Stimulated activated CD8-positive, alpha-beta memory T cell treated with anti-CD3 and anti-CD28 coated beads, Interleukin-2, amount 100 ng/mL, for 48 hours (primary cell): ENCODE measurements around the gene AQP3.
A peak's percentile ranks its signal among the peaks of the same experiment; 100 is the strongest.
"Not testable (repeated sequence)": the region's sequence is repeated elsewhere in the genome, so short reads cannot be mapped to it uniquely, and the experiment has no call there.

ENCODE experiments used
- DNase-seq, 2 donors: peaks; one replicate each; pipeline ENCODE4 v3.0.0-alpha.2; 2020; ENCODE audit warnings: low read depth in 2 of 2

Gene AQP3

DNA sequence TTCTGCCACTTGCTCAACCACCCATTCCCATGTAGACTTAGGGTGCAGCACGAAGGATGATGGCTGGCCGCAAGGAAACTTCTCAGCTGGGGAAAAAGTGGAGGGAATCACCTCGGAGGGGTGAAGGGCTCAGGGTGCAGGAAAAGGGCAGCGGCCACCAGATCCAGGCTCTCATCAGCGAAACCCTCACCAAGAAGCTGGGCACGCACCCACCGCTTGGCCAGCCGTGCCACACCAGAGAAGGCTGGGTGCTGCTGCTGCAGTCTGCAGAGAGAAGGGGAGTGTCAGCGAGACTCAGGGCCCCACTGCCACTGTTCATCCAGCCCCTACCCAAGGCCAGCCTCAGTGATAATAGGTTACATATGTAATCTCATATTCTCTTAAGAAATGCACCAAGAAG is 17.7 kb upstream of the AQP3 start:
- no peak for DNase-seq

DNA sequence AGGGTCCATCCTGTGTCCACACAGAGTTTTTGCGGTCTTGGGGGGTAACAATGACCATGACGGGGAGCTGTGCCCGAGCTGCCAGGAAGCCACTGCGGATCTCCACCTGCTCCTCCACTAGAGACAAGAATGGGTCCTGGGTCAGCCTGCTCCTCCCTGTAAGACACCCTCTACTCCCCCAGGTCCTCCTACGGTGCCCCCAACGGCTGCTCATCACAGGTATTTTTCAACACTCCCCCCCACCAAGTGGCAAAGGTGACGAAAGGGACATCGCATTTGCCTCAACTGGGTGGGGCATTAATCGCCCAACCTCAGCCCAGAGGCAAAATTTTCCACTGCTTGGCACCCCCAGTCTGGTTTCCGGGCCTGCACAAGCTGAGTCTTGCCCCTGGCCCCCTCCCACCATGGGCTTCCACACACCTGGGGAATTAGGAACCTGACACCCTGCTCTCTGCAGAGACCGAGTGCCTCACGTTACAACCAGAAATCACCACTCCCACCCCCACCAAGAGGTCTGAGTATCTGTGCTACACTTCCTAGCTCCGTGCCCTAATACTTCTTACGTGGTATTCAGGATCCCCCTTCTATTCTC is 16.7 kb upstream of the AQP3 start:
- DNase-seq, result no peak

DNA sequence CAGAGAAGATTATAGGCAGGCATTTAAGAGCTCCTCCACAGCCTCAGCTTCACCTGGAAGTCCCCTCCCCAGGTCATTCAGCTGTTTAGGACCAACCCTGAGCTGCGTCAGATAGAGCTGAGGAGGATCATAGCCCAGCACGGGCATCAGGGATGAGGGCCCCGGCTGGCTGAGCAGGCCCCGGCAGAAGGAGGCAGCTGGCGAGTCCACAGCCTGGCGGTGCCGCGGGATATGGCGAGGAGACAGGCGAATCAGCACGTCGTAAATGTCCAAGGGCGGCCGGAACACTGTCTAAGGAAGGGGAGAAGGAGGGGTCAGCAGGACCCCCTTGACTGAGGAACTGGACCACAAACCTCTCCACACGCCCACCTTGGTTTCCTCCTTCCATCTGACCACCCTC is 15.8 kb upstream of the AQP3 start:
- DNase-seq, result no peak

DNA sequence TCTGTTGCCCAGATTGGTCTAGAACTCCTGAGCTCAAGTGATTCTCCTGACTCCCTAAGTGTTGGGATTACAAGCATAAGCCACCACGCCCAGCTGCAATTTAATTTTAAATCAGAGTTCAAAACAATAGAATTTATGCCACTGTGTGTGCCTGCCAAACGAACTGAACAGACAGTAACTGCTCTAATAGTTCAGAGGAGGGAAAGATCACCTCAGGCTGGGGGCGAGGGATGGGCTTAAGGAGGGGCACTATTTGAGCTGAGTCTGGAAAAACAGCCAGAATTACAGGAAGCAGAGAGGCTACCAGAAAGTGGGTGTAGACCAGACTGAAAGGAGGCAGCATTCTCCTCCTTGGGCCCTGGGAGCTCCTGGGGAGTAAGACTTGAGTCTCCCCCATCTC is 14.1 kb upstream of the AQP3 start:
- no peak for DNase-seq

DNA sequence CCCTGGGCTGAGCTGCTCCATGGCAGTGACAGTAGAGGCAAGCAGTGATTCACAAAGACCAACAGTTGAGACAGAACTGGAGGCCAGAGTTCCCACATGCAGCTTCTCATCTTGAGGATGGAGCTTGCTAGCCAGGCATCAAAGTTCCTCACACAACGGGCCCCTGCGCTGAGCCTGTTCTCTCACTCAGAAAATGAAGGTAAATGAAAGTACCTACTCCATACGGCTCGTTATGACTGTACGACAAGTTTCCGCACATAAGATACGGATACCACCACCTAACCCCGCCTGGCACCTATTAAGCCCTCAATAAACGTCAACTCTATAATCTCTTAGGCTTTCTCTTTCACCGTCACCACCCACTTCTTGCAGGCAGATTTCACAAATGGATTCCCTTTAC is 13.5 kb upstream of the AQP3 start:
- no peak for DNase-seq

DNA sequence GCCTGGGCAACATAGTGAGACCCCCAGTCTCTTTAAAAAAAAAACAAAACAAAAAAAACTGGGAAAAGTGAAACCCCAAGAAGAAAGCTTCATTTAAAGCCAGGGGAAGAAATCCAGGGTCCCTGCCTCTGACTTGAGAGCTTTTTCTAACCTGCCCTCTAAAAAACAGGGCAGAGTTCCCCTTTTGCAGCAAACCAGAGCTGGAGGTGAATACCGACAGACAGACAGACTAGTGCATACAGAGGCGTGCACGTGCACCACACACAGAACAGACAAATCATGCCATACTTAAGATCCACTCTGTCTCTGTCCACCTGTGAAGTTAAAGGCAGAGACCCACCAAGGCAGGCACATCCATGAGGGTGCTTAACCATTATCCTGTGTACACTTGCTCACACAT is 11.7 kb upstream of the AQP3 start:
- DNase-seq, result no peak

DNA sequence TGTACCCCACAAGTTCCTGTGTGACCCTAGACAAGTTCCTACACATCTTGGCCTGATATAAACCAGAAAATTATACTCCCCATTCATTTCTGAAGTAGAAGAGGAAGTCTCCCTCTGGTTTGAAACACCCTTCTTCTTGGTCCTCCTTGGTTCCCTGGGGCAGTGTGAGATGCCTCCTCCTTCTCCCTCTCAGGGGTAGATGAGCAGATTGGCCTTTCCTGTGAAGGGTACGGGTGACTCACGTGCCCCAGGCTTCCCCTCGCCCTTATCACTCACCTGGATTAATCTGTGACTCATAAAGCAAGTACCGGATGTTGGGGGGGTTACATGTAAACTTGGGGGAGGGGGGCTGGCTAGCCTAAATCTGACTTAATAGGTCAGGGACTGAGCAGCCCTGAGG is 11.1 kb upstream of the AQP3 start:
- peak in 1 of 2 donors; percentile 43 for DNase-seq

DNA sequence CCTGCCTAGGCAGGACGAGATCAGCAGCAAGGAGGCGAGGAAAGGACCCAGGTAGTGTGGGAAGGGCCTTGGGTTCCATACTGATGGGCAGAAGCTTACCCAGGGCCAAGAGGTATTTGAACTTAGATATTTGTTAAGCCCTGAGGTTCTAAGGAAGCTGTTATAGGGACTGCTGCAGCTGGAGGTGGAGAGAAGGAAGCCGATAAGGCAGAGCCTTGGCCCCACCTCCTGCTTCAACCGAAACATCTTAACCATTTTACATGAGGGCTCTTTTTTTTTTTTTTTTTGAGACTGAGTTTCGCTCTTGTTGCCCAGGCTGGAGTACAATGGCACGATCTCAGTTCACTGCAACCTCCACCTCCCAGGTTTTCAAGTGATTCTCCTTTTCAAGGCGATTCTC is 8.6 kb upstream of the AQP3 start:
- no peak for DNase-seq

DNA sequence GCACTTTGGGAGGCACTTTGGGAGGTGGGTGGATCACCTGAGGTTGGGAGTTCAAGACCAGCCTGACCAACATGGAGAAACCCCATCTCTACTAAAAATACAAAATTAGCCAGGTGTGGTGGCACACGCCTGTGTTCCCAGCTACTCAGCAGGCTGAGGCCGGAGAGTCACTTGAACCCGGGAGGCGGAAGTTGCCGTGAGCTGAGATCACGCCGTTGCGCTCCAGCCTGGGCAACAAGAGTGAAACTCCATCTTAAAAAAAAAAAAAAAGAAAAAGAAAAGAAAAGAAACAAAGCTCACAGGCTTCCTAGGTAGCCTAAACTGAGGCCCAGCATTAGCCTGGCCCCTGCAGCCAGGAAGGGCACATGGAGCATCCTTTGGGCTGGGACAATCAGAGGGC is 8.1 kb upstream of the AQP3 start:
- DNase-seq, result not testable (repeated sequence)

DNA sequence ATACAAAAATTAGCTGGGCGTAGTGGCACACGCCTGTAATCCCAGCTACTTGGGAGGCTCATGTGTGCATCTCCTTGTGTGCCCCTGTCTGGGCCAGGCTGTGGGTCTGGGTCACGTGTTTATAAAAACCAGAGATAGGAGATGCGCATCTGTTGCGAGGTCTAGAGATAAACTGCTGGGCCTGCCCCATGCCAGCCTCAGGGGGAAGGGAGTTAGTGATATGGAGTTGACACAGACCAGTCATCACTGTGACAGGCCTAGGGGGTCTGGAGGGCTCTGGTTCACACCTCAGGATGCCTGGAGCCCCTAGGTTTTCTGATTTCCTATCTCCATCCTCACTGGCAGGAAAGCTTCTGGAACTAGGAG is 7.3 kb upstream of the AQP3 start:
- DNase-seq, result not testable (repeated sequence)

DNA sequence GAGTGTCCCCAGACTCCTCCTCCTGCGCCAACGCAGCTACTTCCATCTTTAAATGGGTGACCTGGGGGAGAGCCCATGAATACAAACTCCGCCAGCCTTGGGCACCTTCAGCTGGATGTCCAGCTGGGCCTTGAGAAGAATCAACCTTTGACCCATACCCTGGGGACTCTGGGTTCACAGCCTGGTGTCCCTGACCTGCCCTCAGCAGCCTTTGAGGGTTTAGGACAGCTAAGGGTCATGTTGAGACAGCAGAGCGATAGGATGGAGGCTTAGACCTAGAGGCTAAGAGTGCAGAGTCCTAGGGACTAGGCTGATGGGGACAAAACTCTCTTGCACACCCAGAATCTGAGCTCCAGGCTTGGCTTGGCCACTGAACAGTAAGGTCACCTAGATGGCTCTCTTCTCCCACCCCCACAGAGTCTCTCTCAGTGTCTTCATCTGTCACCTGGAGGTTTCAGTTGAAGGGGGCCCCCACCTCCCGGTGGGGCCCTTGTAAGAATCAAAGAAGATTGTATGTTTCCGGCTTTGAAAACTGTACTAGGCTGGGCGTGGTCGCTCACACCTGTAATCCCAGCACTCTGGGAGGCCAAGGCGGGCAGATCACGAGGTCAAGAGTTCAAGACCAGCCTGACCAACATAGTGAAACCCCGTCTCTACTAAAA is 6.7 kb upstream of the AQP3 start:
- no peak for DNase-seq

DNA sequence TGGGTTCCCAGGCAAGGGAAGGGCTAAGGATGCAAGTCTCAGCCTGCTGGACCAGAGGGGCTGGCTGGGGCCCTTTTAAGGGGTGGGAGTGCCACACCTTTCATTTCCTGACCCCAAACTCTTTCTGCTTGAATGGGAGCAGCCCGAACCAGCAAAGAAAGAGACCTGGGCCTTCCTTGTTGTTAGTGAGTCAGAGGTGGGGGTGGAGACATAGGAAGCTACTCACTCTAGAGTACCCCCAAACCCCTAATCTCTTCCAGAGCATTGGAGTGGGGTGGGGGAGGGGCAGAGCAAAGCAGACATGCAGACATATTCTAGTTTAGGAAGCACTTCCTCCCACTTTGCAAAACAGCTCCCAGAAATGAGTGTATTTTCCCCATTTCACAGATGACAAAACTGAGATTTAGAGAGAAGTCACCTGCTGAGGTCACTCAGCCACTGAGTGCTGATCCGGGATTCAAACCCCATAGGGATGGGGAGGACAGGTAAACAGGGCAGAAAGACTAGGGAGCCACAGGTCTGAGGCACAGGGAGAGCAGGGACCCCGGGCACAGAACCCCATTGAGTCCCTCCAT is 6.0 kb upstream of the AQP3 start:
- DNase-seq, result no peak

DNA sequence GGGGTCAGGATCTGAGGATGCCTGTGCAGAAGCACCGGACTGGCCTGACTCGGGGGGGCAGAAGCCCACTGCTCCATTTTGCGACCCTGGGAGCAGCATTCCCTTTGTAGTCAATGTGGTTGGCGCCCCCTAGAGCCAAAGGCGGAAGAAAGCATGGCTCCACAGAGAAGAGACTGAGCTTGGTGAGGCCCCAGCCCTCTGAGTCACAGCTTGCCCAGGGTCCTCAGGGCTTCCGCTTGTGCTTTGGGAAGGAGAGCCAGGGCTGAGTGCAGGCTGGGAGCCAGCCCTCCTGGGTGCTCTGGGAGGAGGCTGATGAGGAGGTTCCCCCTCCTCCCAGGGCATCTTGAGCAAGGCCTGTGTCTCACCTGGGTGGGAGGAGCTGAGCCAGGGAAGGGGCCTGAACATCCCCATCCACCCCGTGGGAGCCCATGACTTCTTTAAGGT is 5.5 kb upstream of the AQP3 start:
- peak; percentile 44 to 54 for DNase-seq

DNA sequence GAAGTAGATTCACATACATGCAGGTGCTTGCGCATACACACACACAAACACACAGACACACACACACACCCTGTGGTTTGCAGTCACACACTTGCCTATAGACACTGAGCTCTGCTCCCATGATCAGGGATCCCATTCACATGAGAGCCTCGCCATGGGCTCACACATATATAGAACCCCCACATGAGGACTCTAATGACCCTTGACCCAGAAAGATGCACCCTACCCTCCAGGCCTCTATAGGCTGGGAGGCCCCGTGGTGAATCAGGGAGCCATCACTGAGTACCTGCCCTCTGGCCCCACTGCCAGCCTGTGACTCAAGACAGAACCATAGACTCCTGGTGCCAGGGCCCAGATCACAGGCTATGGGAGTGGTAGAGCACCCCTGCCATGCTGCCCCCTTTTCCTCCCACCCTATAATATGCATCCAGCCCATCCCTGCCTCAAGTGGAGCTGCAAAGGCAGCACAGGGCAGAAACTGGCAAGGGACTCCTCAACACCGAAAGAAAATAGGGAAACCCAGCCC is 3.3 kb upstream of the AQP3 start:
- no peak for DNase-seq

DNA sequence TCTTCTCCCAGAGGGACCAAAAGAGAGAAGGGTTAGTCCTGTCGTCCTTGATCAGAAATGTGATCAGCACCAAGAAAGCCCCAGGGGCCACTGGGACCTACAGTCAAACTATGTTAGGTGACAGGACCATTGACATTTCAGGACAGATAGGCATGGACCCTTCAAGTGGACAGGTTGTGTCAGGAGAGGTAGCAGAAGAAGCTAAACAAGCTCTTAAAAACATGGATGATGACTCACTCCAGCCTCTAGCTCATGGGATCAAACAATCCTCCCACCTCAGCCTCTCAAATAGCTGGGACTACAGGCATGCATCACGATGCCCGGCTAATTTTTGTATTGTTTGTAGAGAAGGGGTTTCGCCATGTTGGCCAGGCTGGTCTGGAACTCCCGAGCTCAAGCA is 2.3 kb upstream of the AQP3 start:
- DNase-seq, result no peak

DNA sequence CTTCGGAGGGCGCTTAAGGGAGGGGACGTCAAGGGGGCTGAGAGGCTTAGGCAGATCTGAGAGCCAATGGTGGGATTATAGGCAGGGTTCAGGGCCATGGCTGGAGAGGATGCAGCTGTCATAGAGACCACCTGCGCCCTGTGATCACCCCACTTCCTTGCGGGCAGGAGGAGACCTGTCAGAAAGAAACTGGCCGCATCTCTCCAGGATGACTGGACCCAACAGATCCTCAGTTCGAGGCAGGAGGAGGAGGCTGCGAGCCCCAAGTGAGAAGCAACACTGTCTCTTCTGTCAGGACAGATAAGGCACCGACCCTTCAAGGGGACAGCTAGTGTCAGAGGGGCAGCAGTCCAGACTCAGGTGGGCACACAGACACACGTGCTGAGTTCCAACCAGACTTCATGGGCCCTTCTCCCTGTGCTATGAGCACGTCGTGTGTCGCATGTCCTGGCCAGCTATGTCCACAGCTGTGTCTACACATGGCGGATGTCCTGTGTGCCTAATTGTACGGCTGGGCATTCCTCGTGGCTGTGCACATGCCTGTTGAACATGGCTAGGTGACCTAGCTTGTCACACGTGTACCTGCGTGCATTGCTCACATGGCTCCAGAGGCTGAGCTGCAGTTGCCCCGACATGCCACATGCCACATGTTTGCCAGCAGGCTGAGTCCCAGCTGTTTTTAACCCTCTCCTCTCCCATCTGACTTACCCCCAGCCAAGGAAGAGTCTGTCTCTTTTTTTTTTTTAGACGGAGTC is 583 bp upstream of the AQP3 start:
- no peak for DNase-seq

DNA sequence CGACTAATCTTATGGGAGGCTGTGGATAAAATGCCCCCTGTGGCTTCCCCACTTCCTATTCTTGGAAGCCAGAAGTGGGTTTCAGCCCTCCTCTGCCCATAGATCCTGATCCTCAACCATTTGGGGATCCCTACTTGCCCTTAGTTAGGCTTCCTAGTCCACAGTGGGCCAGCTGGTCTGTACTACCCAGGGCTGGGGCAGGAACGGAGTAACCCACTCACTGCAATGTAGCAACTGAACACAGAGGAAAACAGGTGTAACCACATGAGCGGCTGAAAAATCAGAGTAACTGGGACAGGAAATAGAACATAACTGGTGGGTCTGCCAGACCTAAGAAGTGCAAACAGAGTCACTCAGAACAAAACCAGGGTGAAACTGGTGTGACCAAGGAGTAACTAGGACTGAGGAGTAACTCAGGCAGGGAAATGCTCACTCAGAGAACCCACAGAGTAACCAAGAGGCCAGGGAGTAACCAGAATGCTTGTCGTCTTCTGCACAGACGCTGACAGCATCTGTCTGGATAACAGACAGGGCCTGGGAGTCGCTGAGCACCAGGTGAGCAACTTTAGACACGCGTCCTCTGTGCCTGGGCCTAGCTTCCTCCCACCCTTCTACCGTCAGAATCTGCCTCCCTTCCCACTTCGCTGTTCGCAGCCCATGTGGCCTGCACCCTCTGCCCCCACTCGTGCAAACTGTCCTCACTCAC is 1.0 kb downstream of the AQP3 start:
- DNase-seq, result peak in 1 of 2 donors; percentile 16

DNA sequence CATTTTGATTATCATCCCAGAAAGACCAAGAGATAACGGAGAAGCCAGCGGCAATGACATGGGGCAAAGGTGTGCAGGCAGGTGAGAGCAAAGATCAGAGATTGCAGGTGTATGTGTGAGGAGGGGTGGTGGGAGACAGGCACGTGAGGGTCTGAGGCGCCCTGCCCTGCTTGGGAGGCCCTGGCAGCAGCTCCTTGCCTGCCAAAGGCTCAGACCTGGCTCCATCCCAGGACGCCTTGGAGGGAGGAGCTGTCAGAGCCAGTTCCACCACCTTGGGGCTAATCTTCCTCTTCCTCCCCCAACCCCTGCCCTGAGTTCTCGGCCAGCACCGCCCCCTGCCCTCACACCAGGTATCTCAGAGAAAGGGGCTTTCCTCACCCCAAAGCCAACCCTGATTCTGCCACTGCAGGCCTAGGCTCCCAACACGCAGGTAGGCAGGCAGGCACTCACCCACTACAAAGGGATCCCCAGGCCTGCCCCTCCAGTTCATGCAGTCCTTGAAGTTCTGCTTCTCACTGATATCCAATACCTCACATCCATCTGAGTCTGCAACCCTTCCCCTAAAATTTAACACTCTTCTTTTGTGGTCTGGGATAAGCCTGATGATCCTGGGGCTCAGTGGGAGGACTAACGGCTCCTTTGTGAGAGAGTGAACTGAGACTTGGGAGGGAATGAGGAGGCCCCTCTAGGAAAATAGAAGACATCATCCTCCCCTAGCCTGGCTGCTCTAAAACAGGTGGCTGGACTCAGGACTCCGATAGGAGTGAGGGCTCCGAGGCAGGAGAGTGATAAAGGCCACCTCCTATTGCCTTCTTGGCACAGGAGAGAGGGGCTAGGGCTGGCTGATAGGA is 1.8 kb downstream of the AQP3 start:
- DNase-seq, result no peak

DNA sequence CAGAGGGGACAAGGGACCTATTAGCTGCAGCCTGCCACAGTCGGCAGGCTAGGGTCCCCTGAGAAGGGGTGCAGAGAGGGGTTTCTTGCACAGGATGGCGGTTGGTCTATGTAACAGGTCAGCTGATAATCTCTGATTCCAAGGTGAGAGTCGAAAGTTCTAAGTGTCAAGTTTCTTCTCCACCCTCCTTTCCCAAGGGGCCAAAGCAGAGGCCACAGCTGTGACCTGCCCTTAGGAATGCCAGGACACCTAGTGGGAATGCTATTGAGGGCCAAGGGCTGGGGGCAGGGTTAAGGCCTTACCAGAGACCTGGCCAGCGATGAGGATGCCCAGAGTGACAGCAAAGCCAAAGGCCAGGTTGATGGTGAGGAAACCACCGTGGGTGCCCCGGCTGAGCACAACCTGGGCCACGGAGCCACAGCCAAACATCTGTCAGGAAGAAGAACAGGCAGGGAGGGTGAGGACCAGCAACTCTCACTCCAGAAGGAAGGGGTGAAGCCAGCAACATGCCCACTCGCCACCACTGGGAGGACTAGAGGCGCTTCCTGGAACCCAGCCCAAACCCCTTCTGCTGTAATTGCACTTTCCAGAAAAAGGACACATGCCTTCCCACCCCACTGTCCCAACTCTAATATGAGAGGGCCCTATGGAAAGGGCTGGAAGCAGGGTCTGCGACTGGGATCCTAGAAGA is 3.8 kb downstream of the AQP3 start:
- no peak for DNase-seq

DNA sequence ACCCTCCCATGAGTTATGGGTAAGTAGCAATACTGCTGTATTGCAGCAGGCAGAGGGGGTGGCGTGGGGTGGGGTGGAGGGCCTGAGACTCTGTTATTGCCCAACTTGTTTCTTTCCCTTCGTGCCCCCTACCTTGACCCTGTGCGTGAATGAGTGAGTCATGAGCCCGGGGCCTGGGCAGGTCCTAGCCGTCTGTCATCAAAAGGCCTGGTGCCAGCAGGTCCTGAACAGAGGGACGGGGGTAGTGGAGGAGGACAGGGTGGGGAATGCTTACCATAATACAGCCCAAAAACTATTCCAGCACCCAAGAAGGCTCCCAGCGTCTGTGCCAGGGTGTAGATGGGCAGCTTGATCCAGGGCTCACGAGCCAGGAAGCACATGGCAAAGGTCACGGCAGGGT is 4.3 kb downstream of the AQP3 start:
- no peak for DNase-seq

DNA sequence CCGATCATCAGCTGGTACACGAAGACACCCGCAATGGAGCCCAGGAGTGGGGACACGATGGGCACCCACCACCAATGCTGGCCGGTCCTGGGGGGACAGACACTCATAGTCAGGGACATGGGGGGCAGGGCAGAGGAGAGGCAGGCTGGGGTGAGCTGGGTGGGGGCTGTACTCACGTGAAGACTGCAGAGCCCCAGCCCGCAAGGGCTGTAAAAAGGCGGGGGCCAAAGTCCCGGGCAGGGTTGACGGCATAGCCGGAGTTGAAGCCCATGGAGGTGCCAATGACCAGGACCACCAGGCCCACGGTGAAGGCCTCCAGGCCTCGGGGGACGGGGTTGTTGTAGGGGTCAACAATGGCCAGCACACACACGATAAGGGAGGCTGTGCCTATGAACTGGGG is 5.3 kb downstream of the AQP3 start:
- no peak for DNase-seq
